Muscle layer of duodenum (tissue), 2 donors: ENCODE data around the gene KHSRP.

ENCODE experiments used
- H3K27ac ChIP-seq: one replicate; pipeline ENCODE4 v1.7.0; 2013; ENCODE audit warnings: mild to moderate bottlenecking, low read length
- H3K27me3 ChIP-seq: one replicate; pipeline ENCODE4 v1.7.0; 2013; ENCODE audit warnings: low read depth, mild to moderate bottlenecking, control low read depth, low read length
- H3K36me3 ChIP-seq, 2 donors: one replicate each; pipeline ENCODE4 v1.7.0; 2013; ENCODE audit warnings: low read length in 2 of 2, control low read depth in 1 of 2, mild to moderate bottlenecking in 1 of 2; ENCODE audit not compliant: insufficient read depth in 2 of 2, control insufficient read depth in 1 of 2
- H3K4me1 ChIP-seq, 2 donors: one replicate each; pipeline ENCODE4 v1.7.0; 2013; ENCODE audit warnings: low read length in 2 of 2, mild to moderate bottlenecking in 2 of 2, control low read depth in 1 of 2, moderate library complexity in 1 of 2; ENCODE audit not compliant: insufficient read depth in 2 of 2, control insufficient read depth in 1 of 2
- H3K4me3 ChIP-seq, 2 donors: one replicate each; pipeline ENCODE4 v1.7.0; 2013; ENCODE audit warnings: low read length in 2 of 2, low read depth in 1 of 2, mild to moderate bottlenecking in 1 of 2
- H3K9me3 ChIP-seq, 2 donors: one replicate each; pipeline ENCODE4 v1.7.0; 2013; ENCODE audit warnings: low read length in 2 of 2, control low read depth in 1 of 2, mild to moderate bottlenecking in 1 of 2; ENCODE audit not compliant: control insufficient read depth in 1 of 2
- donor health status: healthy.

Gene KHSRP, protein sequence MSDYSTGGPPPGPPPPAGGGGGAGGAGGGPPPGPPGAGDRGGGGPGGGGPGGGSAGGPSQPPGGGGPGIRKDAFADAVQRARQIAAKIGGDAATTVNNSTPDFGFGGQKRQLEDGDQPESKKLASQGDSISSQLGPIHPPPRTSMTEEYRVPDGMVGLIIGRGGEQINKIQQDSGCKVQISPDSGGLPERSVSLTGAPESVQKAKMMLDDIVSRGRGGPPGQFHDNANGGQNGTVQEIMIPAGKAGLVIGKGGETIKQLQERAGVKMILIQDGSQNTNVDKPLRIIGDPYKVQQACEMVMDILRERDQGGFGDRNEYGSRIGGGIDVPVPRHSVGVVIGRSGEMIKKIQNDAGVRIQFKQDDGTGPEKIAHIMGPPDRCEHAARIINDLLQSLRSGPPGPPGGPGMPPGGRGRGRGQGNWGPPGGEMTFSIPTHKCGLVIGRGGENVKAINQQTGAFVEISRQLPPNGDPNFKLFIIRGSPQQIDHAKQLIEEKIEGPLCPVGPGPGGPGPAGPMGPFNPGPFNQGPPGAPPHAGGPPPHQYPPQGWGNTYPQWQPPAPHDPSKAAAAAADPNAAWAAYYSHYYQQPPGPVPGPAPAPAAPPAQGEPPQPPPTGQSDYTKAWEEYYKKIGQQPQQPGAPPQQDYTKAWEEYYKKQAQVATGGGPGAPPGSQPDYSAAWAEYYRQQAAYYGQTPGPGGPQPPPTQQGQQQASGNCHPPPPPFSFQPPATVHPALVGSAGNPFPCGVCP

DNA sequence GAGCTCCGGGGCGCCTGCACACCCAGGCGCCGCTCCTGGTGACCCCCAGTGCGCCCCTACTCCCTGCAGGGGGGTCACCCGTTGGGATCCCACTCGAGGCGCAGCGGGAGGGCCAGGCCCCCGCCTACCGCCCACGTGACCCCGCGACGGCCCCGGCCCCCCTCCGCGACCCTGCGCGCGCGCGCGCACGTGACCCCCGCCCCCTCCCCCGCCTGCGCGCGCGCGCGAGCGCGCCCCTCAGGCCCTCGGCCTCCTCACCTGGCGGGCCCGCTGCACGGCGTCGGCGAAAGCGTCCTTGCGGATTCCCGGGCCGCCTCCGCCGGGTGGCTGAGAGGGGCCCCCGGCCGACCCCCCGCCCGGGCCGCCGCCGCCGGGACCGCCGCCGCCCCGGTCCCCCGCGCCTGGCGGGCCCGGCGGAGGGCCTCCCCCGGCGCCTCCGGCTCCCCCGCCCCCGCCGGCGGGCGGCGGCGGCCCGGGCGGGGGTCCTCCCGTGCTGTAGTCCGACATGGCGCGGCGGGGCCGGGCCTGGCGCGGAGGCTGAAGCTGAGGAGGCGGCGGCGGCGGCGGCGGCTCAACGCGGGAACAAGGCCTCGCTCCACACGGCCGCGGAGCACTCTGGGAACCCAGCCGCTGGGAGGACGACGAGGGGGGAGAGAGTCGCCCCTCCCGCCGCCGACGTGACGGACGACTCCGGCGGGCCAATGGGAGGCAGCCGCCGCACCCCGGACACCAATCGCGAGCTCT lies at the start of gene KHSRP:
Gene KHSRP (minus strand): TSS at position 617 of the 744 bp plus-strand sequence. CDS start 110 bp downstream, at position 507.
- Histone ChIP-seq H3K27me3 (no peaks in the 10 kb centered on the region), H3K4me1 (peaks cover 10 to 33% of the 10 kb centered on the region in 2 donors), H3K36me3 (peaks cover 8 to 25% of the 10 kb centered on the region in 2 donors), H3K27ac (peak within 1 kb of the TSS; percentile 80), H3K4me3 (peak within 1 kb of the TSS; percentile 87 to 90), H3K9me3 (no peaks in the 10 kb centered on the region)

DNA sequence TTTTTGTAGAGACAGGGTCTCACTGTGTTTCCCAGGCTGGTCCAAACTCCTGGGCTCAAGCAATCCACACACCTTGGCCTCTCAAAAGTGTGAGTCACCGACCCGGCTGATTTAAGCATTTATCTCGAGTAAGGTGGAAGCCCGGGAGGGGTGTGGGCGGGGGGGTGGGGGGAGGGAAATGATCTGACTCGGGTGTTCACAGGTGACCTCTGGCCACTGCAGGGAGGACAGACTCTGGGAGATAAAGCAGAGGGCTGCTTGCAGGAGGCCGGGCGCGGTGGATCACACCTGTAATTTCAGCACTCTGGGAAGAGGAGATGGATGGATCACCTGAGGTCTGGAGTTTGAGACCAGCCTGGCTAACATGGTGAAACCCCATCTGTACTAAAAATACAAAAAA lies 49.0 kb upstream of the KHSRP start:
- Histone ChIP-seq H3K27me3 (peaks cover 21% of the 10 kb centered on the region), H3K27ac (no peak overlapping the region), H3K4me3 (no peak overlapping the region), H3K9me3 (no peaks in the 10 kb centered on the region), H3K4me1 (peaks cover 0 to 17% of the 10 kb centered on the region in 2 donors), H3K36me3 (no peaks in the 10 kb centered on the region)

DNA sequence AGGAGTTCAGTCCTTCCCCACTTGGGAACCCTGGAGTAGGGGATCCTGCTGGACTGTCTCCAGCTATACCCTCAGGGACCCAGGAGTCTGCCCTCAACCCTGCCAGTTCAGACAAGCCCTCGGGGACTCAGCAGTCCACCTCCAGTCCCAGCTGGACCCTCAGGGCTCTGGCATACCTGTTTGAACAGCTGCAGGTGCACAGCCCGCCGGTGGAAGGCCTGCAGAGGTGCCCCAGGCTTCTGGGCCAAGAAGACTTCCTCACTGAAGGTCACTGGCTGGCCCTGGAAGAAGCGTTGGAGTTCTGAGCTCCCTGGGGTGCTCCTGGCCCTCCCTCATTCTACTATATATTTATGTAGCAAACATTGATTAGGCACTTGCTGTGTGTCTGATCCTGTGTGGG lies 48.1 kb upstream of the KHSRP start:
- H3K27me3 ChIP-seq = peaks cover 21% of the 10 kb centered on the region
- H3K36me3 ChIP-seq = no peaks in the 10 kb centered on the region
- no peak overlapping the region for H3K27ac ChIP-seq

DNA sequence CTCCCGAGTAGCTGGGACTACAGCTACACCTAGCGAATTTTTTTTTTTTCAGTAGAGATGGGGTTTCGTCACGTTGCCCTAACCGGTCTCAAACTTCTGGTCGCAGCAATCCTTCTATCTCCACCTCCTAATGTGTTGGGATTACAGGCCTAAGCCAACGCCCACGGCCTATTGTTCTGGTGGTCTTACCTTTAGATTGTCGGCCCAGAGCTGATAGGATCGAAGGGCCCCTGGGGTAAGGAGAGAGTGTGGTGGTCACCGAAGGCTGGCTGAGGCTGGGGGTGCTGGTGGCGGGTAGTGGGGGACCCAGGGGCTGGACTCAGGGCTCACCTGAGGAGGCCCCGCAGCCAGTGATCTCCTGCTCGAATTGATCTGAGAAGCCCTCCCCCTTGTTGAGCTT lies 46.5 kb upstream of the KHSRP start:
- peaks cover 0 to 8% of the 10 kb centered on the region in 2 donors for H3K4me1 ChIP-seq
- H3K27ac ChIP-seq = no peak overlapping the region
- peaks cover 10% of the 10 kb centered on the region for H3K27me3 ChIP-seq
- H3K9me3 ChIP-seq = no peaks in the 10 kb centered on the region
- no peak overlapping the region for H3K4me3 ChIP-seq
- H3K36me3 ChIP-seq = no peaks in the 10 kb centered on the region

More for the DNA sequence above, 48.1 kb upstream of the KHSRP start:
- Histone ChIP-seq H3K4me1 (peaks cover 0 to 17% of the 10 kb centered on the region in 2 donors), H3K9me3 (no peaks in the 10 kb centered on the region), H3K4me3 (no peak overlapping the region)

DNA sequence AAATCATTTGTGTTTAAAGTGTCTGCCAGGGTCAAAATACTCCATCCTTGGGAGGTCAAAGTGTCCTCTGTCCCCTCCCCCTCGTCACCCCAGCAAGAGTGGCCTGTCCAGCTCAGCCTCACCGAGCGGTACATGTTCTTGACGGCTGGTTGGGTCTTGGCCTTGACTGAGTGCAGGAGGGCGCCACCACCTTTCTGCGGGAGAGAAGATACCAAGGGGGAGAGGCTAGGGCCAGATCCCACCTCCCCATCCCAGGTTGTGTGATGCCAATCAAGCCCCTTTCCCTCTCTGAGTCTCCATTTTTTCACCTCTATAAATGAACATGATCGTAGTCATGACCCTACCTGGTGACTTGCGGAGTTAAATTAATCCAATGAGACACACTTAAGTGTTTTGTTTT lies 45.6 kb upstream of the KHSRP start:
- Histone ChIP-seq H3K27me3 (peaks cover under 1% of the 10 kb centered on the region), H3K9me3 (no peaks in the 10 kb centered on the region), H3K27ac (no peak overlapping the region), H3K4me3 (no peak overlapping the region), H3K36me3 (no peaks in the 10 kb centered on the region), H3K4me1 (no peaks in the 10 kb centered on the region)

DNA sequence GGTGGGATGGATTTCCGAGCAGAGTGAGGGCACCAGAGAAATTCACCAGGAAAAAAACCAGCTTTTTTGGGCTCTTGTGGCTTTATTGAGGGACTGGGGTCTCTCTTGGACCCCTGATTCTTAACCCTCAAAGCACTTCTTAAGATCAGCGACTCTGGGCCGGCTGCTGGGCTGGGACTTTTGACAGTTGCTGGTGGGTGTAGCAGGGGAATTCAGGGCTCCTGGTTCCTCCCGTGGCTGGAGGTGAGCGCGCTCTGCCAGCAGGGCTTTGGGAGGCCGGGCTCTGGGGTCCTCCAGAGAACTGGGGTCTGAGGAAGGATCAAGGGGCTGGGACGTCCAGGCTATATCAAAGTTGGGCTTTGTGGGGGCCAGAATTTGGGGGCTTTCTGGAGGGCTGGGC lies 42.8 kb upstream of the KHSRP start:
- Histone ChIP-seq H3K4me1 (no peaks in the 10 kb centered on the region), H3K36me3 (no peaks in the 10 kb centered on the region), H3K4me3 (no peak overlapping the region), H3K9me3 (no peaks in the 10 kb centered on the region), H3K27me3 (peaks cover 3% of the 10 kb centered on the region), H3K27ac (no peak overlapping the region)

DNA sequence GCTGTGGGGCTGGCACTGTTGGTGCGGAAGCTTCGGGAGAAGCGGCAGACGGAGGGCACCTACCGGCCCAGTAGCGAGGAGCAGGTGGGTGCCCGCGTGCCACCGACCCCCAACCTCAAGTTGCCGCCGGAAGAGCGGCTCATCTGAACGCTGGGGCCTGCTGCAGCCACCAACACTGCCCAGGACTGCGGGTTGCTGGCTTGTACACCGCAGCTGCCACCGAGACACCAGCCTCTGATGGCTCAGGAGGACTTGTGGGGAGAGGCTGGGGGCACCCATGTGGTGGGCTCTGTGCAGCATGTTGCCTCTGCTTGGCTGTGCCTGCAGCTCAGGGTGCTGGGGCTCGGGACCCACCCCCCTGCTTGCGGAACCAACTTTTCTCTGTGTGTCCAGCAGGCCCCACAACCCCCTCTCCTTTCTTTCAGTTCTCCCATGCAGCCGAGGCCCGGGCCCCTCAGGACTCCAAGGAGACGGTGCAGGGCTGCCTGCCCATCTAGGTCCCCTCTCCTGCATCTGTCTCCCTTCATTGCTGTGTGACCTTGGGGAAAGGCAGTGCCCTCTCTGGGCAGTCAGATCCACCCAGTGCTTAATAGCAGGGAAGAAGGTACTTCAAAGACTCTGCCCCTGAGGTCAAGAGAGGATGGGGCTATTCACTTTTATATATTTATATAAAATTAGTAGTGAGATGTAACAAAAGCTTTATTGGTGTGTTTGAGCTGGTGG lies 42.1 kb upstream of the KHSRP start:
- Histone ChIP-seq H3K4me3 (no peak overlapping the region), H3K4me1 (no peaks in the 10 kb centered on the region), H3K27me3 (peaks cover 3% of the 10 kb centered on the region), H3K27ac (no peak overlapping the region), H3K36me3 (no peaks in the 10 kb centered on the region), H3K9me3 (no peaks in the 10 kb centered on the region)

DNA sequence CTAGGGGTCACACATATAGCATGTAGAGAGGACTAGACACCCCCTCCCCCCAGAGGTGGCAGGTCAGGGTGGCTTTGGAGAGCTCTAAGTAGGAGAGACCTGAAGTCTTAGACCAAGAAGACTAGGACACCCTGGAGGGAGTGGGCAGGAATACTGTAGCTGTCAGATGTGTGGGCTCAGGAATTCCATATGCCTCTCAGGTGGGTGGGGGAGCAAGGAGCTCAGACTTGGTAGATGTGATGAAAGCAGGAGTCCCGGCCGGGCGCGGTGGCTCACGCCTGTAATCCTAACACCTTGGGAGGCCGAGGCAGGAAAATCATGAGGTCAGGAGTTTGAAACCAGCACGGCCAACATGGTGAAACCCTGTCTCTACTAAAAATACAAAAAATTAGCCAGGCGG lies 41.1 kb upstream of the KHSRP start:
- Histone ChIP-seq H3K27me3 (peaks cover 3% of the 10 kb centered on the region), H3K36me3 (no peaks in the 10 kb centered on the region), H3K4me3 (no peak overlapping the region), H3K4me1 (no peaks in the 10 kb centered on the region), H3K27ac (no peak overlapping the region), H3K9me3 (no peaks in the 10 kb centered on the region)

DNA sequence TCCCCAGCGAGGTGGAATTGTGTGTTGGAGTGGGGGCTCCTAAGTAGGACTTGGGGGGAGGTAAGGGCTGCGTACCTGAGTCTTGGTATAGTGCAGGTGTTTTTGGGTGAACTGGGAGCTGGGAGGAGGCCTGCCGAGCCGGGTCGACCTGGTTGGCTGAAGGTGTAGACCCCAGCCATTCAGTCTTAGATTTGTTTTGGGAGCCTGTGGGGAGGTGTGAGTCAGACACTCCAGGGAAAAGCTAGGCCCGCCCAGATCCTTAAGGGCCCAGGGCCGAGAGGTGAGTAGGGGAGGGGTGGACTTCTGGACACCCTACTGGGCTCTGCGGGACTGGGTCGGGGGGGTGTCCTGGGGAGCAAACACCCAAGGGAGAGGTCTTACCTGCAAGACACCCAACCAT lies 40.4 kb upstream of the KHSRP start:
- Histone ChIP-seq H3K4me3 (peak overlapping the region in 1 of 2 donors; percentile 39), H3K9me3 (no peaks in the 10 kb centered on the region), H3K27me3 (peaks cover 3% of the 10 kb centered on the region), H3K36me3 (no peaks in the 10 kb centered on the region), H3K27ac (peak overlapping the region; percentile 63), H3K4me1 (no peaks in the 10 kb centered on the region)

DNA sequence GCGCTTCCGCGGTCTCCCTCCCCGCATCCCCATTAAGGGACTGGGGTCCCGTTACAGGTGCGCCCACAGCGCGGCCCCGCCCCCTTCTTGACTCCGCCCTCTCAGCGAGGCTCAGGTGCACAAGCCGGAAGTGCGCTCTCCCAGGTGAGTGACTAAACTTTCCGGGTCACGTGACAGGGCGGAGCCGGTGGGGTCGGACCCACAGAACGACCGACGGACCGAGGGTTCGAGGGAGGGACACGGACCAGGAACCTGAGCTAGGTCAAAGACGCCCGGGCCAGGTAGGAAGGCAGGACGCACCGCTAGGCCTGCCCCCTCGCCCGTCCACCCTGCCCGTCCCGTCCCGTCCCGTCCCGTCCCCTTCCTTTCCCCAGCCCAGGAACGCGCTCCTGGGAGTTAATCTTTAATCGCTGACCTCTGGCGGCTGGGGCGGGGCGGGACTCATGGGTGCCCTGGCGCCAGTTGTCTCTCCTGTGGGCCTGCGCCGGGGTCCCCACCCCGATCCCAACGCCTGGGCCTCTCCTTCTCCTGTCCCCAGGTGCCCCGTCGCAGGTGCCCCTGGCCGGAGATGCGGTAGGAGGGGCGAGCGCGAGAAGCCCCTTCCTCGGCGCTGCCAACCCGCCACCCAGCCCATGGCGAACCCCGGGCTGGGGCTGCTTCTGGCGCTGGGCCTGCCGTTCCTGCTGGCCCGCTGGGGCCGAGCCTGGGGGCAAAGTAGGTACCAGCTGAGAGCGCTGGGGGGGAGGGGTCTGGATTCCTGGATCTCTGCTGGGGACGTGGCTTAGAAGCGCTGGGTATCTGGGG lies 39.7 kb upstream of the KHSRP start, which contains the start of gene CRB3:
Gene CRB3 (plus strand): TSS at position 202 of the 804 bp plus-strand sequence. CDS start 431 bp downstream, at position 633.
- peaks cover 0 to under 1% of the 10 kb centered on the region in 2 donors for H3K4me1 ChIP-seq
- no peaks in the 10 kb centered on the region for H3K9me3 ChIP-seq
- H3K27me3 ChIP-seq = peaks cover 3% of the 10 kb centered on the region
- no peaks in the 10 kb centered on the region for H3K36me3 ChIP-seq
- H3K4me3 ChIP-seq = peak within 1 kb of the TSS in 1 of 2 donors; percentile 39
- H3K27ac ChIP-seq = peak within 1 kb of the TSS; percentile 63
